Natural killer cell (primary cell): ENCODE data around the gene SPATA16. TPM values are rescaled to one million over a fixed set of nuclear protein-coding genes. Genes with fewer than 3 reads are reported as not detected.
"Not testable (repeated sequence)": the region's sequence is repeated elsewhere in the genome, so short reads cannot be mapped to it uniquely, and the experiment has no call there.

Source experiments
- ATAC-seq, 3 donors: fragments of 150-1000 bp in 2 of 3; fragments of 200-7000 bp in 1 of 3; cut with Tn5 transposase; 1 replicate in 1 of 3; 2 replicates in 2 of 3; pipeline ENCODE4 v1.10.0; 2021; ENCODE audit warnings: mild to moderate bottlenecking in 2 of 3, moderate library complexity in 2 of 3
- DNase-seq, 2 donors: peaks; one replicate each; pipeline versions ENCODE4 v3.0.0 to v3.0.0-alpha.2; 2013 to 2021; ENCODE audit warnings: mixed read lengths in 1 of 2
- H3K27ac ChIP-seq: one replicate; pipeline ENCODE4 v1.5.1; 2013; ENCODE audit warnings: mild to moderate bottlenecking, low read length
- H3K27me3 ChIP-seq: one replicate; pipeline ENCODE4 v1.6.1; 2013; ENCODE audit warnings: low read length; ENCODE audit not compliant: control insufficient read depth, insufficient read depth
- H3K36me3 ChIP-seq: one replicate; pipeline ENCODE4 v1.6.1; 2013; ENCODE audit warnings: low read length; ENCODE audit not compliant: control insufficient read depth, insufficient read depth
- H3K4me1 ChIP-seq: one replicate; pipeline ENCODE4 v1.6.1; 2013; ENCODE audit warnings: low read length; ENCODE audit not compliant: control insufficient read depth, insufficient read depth
- H3K4me3 ChIP-seq: one replicate; pipeline ENCODE4 v1.5.1; 2013; ENCODE audit warnings: low read length
- H3K9me3 ChIP-seq: one replicate; pipeline ENCODE4 v1.6.1; 2013; ENCODE audit warnings: low read length; ENCODE audit not compliant: control insufficient read depth, insufficient read depth
- H3K27ac Mint-ChIP-seq, 2 donors: one replicate each; pipeline ENCODE4 v1.8.0; 2022; ENCODE audit warnings: mild to moderate bottlenecking in 2 of 2, mixed read lengths in 2 of 2, moderate library complexity in 1 of 2
- H3K27me3 Mint-ChIP-seq, 2 donors: one replicate each; pipeline ENCODE4 v1.8.0; 2022; ENCODE audit warnings: low read depth in 2 of 2, mixed read lengths in 2 of 2
- H3K36me3 Mint-ChIP-seq: one replicate; pipeline ENCODE4 v1.8.0; 2022; ENCODE audit warnings: mixed read lengths
- H3K4me1 Mint-ChIP-seq, 2 donors: one replicate each; pipeline ENCODE4 v1.8.0; 2022; ENCODE audit warnings: mixed read lengths in 2 of 2
- H3K4me3 Mint-ChIP-seq: one replicate; pipeline ENCODE4 v1.8.0; 2022; ENCODE audit warnings: mild to moderate bottlenecking, moderate library complexity, mixed read lengths
- H3K9me3 Mint-ChIP-seq, 2 donors: one replicate each; pipeline ENCODE4 v1.8.0; 2022; ENCODE audit warnings: mixed read lengths in 2 of 2
- CTCF ChIP-seq: fragments of 200-600 bp; IDR thresholded peaks from one replicate; pipeline ENCODE4 v1.8.0; 2022; ENCODE audit warnings: antibody characterized with exemption
- WGBS: methylation state at CpG from one replicate; pipeline ENCODE4 v1.1.7; 2013; ENCODE audit warnings: missing lambda C conversion rate; ENCODE audit not compliant: insufficient coverage; 5-methylcytosine and 5-hydroxymethylcytosine counted together
- intact Hi-C: fragments of 100-400 bp; cut with micrococcal nuclease; formaldehyde crosslinking; loops from one replicate; pipeline ENCODE4 v1.14.2; 2022
- total RNA-seq, 4 donors: library from RNA; stranded (reverse); fragments of 120-200 nt in 1 of 4; gene quantifications; one replicate each; pipeline versions ENCODE4 v1.2.3 to v1.2.4, GENCODE V29; 2013 to 2022

The SPATA16 gene
- total RNA-seq, 3 donors from 2014 or later (not counting 1 experiment from before 2014, with no cell fraction given): not detected

GRCh38 chr3:172965256-172965655 lies 175.8 kb downstream of the SPATA16 start:
- intact Hi-C loops: no loop called here
- Mint-ChIP-seq H3K27ac (no peak overlapping the region), H3K9me3 (peaks cover 4 to 6% of the 10 kb centered on the region in 2 donors), H3K36me3 (no peaks in the 10 kb centered on the region), H3K4me3 (no peak overlapping the region), H3K4me1 (no peaks in the 10 kb centered on the region), H3K27me3 (no peaks in the 10 kb centered on the region)
- H3K27ac ChIP-seq: no peak overlapping the region
- no peaks in the 10 kb centered on the region for H3K9me3 ChIP-seq
- DNase-seq: no peak
- H3K27me3 ChIP-seq: no peaks in the 10 kb centered on the region
- TF ChIP-seq CTCF: no peak
- WGBS: 73% methylated on average over 1 of the region's 2 CpGs
- H3K4me3 ChIP-seq: no peak overlapping the region
- no peaks in the 10 kb centered on the region for H3K4me1 ChIP-seq
- H3K36me3 ChIP-seq: no peaks in the 10 kb centered on the region
- ATAC-seq: no peak

- 93% methylated on average over 2 of the region's 3 CpGs for WGBS
- H3K4me1 ChIP-seq, H3K27me3 ChIP-seq, intact Hi-C loops, H3K36me3 Mint-ChIP-seq, H3K9me3 ChIP-seq, DNase-seq, H3K9me3 Mint-ChIP-seq, H3K27ac Mint-ChIP-seq, H3K4me3 Mint-ChIP-seq, H3K27me3 Mint-ChIP-seq, H3K27ac ChIP-seq, H3K4me3 ChIP-seq, ATAC-seq, H3K4me1 Mint-ChIP-seq, H3K36me3 ChIP-seq: not testable (repeated sequence)
Observed at GRCh38 chr3:172960626-172961182, 180.3 kb downstream of the SPATA16 start.

- Mint-ChIP-seq H3K4me1 (no peaks in the 10 kb centered on the region), H3K9me3 (peaks cover 2 to 6% of the 10 kb centered on the region in 2 donors), H3K4me3 (no peak overlapping the region), H3K36me3 (no peaks in the 10 kb centered on the region), H3K27me3 (no peaks in the 10 kb centered on the region), H3K27ac (no peak overlapping the region)
- Histone ChIP-seq H3K9me3 (no peaks in the 10 kb centered on the region), H3K27me3 (no peaks in the 10 kb centered on the region), H3K36me3 (no peaks in the 10 kb centered on the region), H3K27ac (no peak overlapping the region), H3K4me3 (no peak overlapping the region), H3K4me1 (no peaks in the 10 kb centered on the region)
- ATAC-seq (no peak), DNase-seq (no peak)
- no CpG with 5 or more reads among the region's 2 CpGs for WGBS
- intact Hi-C loops: no loop called here
- no peak for TF ChIP-seq CTCF
Observed at GRCh38 chr3:172958565-172958964, 182.5 kb downstream of the SPATA16 start.

- H3K4me3 ChIP-seq: no peak overlapping the region
- H3K4me3 Mint-ChIP-seq: no peak overlapping the region
- peaks cover 2% of the 10 kb centered on the region for H3K9me3 ChIP-seq
- intact Hi-C loops: no loop called here
- TF ChIP-seq CTCF: no peak
- H3K36me3 Mint-ChIP-seq: no peaks in the 10 kb centered on the region
- no peaks in the 10 kb centered on the region for H3K36me3 ChIP-seq
- H3K27ac Mint-ChIP-seq: no peak overlapping the region
- no peaks in the 10 kb centered on the region for H3K27me3 ChIP-seq
- no peak for DNase-seq
- H3K9me3 Mint-ChIP-seq: peaks cover 0 to 2% of the 10 kb centered on the region in 2 donors
- no peak overlapping the region for H3K27ac ChIP-seq
- H3K4me1 ChIP-seq: no peaks in the 10 kb centered on the region
- 8% methylated on average over 2 of the region's 2 CpGs for WGBS
- H3K4me1 Mint-ChIP-seq: no peaks in the 10 kb centered on the region
- H3K27me3 Mint-ChIP-seq: no peaks in the 10 kb centered on the region
- ATAC-seq: no peak
Observed at GRCh38 chr3:172953571-172953970, 187.5 kb downstream of the SPATA16 start.
